HG03469 (cell line): ENCODE results near the gene VEGFD.
"Not testable (repeated sequence)": the region's sequence is repeated elsewhere in the genome, so short reads cannot be mapped to it uniquely, and the experiment has no call there.

Experiments
- ATAC-seq: cut with Tn5 transposase; IDR thresholded peaks from one replicate; pipeline ENCODE4 v1.9.1; 2021; ENCODE audit warnings: mild to moderate bottlenecking, moderate library complexity, moderate number of reproducible peaks; ENCODE audit not compliant: unreplicated experiment

The VEGFD gene

DNA sequence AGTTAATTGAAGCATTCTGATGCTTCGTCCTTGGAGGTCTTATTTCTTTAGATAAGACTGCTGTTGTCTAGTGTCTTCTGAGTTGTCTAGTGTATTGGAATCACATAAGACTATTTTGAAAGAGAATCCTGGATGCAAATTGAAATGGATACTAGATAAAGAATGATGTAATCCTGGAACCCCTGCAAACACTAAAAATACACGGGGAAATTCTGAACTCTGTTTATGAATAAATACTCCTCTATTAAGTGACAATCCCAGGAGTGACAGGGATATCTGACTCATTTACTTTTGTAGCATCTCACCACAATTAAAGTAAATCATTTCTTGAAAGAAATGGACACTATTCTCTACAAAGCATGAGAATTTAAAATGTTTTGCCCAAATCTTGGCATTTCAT is 69.7 kb downstream of the VEGFD start:
- no peak for ATAC-seq

GRCh38 chrX:15311119-15311518 is 73.1 kb downstream of the VEGFD start:
- no peak for ATAC-seq

DNA sequence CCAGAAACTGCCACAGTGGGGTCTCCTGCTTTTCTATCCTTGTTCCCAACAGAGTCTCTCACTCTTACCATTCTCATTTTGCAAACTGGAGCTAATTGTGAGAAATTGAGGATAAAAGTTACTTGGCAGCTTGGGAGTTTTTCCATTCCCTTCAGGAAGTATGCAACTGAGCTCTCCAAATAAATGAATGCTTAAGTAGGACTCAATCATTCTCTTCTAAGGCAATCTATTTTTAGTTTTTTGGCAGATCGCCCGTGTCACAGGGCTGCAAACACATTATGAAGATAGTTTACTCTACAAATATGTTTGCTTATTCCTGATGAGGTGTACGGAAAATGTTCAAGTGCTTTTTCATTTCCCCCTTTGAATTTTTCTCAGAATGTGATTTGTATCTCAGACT is 74.1 kb downstream of the VEGFD start:
- no peak for ATAC-seq

DNA sequence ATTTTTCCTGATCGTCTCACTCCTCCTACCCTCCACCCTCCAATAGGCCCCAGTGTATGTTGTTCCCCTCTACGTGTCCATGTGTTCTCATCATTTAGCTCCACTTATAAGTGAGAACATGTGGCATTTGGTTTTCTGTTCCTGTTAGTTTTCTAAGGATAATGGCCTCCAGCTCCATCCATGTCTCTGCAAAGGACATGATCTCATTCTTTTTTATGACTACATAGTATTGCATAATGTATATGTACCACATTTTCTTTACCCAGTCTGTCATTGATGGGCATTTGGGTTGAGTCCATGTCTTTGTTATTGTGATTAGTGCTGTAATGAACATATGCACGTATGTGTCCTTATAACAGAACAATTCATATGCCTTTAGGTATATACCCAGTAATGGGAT is 78.3 kb downstream of the VEGFD start:
- ATAC-seq: not testable (repeated sequence)

GRCh38 chrX:15301924-15302323 is 82.3 kb downstream of the VEGFD start:
- ATAC-seq: no peak

GRCh38 chrX:15299941-15300851 is 84.0 kb downstream of the VEGFD start:
- ATAC-seq: no peak

DNA sequence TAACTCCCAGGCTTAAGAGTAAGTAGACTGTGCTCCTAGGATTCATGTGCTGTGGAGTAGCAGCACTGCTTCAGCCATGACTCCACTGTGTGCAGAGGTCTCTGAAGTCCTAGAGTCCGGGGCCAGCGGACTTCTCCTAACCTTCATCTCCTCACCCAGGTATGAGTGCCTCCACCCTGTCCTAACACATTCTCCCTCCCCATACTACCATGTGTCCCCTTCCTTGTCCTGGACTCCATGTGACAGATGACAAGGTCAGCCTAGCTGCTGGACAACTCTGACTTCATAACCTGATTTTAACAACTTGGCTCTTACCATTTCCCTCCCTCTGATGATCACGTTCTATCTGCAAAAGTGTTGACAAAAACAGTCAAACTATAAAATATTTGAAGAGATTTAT is 85.4 kb downstream of the VEGFD start:
- ATAC-seq: no peak

GRCh38 chrX:15298201-15298600 is 86.0 kb downstream of the VEGFD start:
- no peak for ATAC-seq
